ENCODE measurements around the gene FOXD4.
"Not testable (repeated sequence)": the region's sequence is repeated elsewhere in the genome, so short reads cannot be mapped to it uniquely, and the experiment has no call there.

The FOXD4 gene

GRCh38 chr9:94992-95391 lies 23.2 kb downstream of the FOXD4 start:
- H3K27ac ChIP-seq, H3K4me3 ChIP-seq: not testable (repeated sequence)

GRCh38 chr9:94323-94722 lies 23.9 kb downstream of the FOXD4 start:
- not testable (repeated sequence) for H3K27ac ChIP-seq, H3K4me3 ChIP-seq

- H3K4me3 ChIP-seq, H3K27ac ChIP-seq: not testable (repeated sequence)
These were observed 24.3 kb downstream of the FOXD4 start for GRCh38 chr9:93909-94308.

- not testable (repeated sequence) for H3K4me3 ChIP-seq, H3K27ac ChIP-seq
These were observed 27.4 kb downstream of the FOXD4 start for GRCh38 chr9:90851-91250.

- not testable (repeated sequence) for H3K4me3 ChIP-seq, H3K27ac ChIP-seq
These were observed 29.7 kb downstream of the FOXD4 start for GRCh38 chr9:88396-89037.

GRCh38 chr9:87860-88259 lies 30.4 kb downstream of the FOXD4 start:
- H3K27ac ChIP-seq, H3K4me3 ChIP-seq: not testable (repeated sequence)

- not testable (repeated sequence) for H3K27ac ChIP-seq, H3K4me3 ChIP-seq
These were observed 31.1 kb downstream of the FOXD4 start for GRCh38 chr9:87105-87504.

GRCh38 chr9:86697-87096 lies 31.5 kb downstream of the FOXD4 start:
- not testable (repeated sequence) for H3K27ac ChIP-seq, H3K4me3 ChIP-seq

GRCh38 chr9:82932-83689 lies 35.1 kb downstream of the FOXD4 start:
- H3K27ac ChIP-seq, H3K4me3 ChIP-seq: not testable (repeated sequence)

- H3K27ac ChIP-seq: not testable (repeated sequence)
These were observed 39.9 kb downstream of the FOXD4 start for GRCh38 chr9:78333-78732.

GRCh38 chr9:76389-76788 lies 41.8 kb downstream of the FOXD4 start:
- H3K4me3 ChIP-seq: not testable (repeated sequence)

More at GRCh38 chr9:78333-78732, 39.9 kb downstream of the FOXD4 start:
- H3K4me3 ChIP-seq: not testable (repeated sequence)

GRCh38 chr9:73900-74525 lies 44.2 kb downstream of the FOXD4 start:
- Histone ChIP-seq H3K4me3 (peak overlapping the region in 6 of 7 experiments; percentile 32 to 54 (median 41)), H3K27ac (peak overlapping the region in 4 of 21 experiments; percentile 6 to 65 (median 39))

More at GRCh38 chr9:76389-76788, 41.8 kb downstream of the FOXD4 start:
- not testable (repeated sequence) for H3K27ac ChIP-seq

GRCh38 chr9:73076-73899 lies 44.9 kb downstream of the FOXD4 start:
- Histone ChIP-seq H3K4me3 (peak overlapping the region; percentile 8 to 54 (median 41)), H3K27ac (peak overlapping the region in 6 of 21 experiments; percentile 22 to 65 (median 44))

All from skin epidermis (tissue), 12 donors.